8988T (cell line): ENCODE data around the gene CYP19A1.

ENCODE experiments used
- DNase-seq: peaks from one replicate; pipeline ENCODE4 v3.0.0; 2011

The CYP19A1 gene

DNA sequence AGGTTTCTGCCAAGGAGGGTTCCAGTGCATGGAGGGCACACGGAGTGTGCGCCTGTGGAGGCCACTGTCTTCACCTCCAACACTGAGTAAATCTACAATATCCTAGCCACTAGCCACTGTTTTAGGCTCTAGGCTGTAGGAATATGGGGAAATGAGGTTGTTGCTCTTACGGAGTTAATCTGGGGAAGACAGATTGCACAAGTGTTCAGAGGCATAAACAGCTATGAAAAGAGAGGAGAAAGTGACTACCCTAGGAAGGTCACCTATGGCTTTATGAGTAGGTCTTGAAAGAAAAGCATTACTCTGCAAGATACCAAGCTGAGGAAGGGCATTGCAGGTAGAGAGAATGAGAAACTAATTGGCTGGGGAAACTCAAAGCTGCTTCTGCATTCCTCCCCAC lies 85.7 kb downstream of the CYP19A1 start:
- no peak for DNase-seq

DNA sequence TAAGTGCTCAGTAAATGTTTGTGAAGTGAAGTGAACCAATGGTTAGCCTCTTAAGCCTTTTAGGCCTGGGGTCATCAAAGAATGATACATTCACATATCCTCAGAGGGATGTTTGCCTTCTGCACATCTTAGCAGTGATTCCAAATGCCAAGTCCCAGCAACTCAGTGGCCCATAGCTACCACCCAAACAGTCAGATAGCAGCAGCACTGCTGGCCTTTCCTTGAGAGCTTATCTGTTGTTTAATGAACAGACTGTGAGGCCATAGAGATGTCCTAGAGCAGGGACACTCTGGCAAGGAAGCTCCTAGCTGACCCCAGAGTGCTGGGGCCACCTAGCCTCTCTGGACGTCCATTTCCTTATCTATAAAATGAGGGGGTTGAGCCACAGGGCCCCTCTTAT lies 86.8 kb downstream of the CYP19A1 start:
- no peak for DNase-seq

- no peak for DNase-seq
Observed at GRCh38 chr15:51250217-51251011, 88.0 kb downstream of the CYP19A1 start.

- no peak for DNase-seq
Observed at GRCh38 chr15:51245628-51246027, 92.8 kb downstream of the CYP19A1 start.

DNA sequence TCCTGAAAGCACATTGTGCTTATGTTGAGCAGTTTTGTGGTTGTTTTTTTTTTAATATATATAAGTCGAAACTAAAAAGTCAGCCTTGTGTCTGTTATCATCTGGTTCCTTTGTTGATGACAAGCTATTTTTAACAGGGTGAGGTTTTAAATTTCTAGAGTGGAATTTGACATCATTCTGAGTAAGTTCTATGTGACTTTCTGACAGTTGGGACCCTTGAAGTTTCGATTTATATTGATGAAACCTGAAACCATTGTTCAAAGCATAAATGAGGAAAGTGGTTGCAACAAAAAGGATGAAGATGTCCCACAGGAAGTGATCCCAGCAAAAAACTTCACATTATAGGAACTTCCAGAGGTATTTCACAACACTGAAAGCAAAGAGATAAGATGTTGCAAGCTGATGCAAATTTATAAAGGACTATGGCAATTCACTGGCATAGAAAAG lies 94.0 kb downstream of the CYP19A1 start:
- no peak for DNase-seq

DNA sequence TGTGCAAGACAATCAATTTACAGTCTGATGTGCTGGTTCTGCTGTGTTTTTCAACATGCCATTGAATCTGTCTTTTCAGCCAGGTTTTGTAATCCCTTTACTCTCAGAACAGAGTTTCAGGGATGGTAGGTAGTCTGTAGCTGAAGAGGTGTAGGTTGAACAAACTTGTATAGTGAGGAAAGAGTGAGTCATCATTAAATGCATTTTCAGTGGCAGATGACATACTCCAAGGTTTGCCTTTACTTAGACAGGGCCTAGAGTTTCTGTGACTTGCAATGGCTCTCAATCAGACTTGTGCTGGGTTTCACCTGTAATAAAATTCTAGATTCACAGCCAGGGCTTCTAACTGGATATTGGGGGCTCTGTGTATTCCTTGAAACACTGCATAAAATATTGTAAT lies 94.6 kb downstream of the CYP19A1 start:
- DNase-seq: no peak

GRCh38 chr15:51240066-51240465 lies 98.3 kb downstream of the CYP19A1 start:
- no peak for DNase-seq

DNA sequence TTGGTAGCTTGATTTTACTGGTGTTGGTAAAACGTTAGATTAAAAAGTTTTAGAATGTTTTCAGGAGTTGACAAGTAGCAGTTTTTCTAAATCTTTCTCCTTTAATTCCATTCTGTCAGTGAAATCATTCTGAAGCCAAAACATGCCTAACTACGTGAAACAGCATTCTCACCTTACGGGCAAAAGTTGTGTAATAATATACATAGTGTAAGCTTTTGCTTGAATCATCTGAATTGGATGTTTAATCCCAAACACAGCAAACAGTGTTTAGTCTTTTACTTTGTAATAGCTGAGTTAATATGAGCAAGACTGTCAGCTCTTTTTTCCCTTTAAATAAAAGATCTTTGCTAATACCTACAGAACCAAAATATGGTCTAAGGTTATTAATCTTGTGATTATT lies 100.6 kb downstream of the CYP19A1 start:
- DNase-seq: no peak

DNA sequence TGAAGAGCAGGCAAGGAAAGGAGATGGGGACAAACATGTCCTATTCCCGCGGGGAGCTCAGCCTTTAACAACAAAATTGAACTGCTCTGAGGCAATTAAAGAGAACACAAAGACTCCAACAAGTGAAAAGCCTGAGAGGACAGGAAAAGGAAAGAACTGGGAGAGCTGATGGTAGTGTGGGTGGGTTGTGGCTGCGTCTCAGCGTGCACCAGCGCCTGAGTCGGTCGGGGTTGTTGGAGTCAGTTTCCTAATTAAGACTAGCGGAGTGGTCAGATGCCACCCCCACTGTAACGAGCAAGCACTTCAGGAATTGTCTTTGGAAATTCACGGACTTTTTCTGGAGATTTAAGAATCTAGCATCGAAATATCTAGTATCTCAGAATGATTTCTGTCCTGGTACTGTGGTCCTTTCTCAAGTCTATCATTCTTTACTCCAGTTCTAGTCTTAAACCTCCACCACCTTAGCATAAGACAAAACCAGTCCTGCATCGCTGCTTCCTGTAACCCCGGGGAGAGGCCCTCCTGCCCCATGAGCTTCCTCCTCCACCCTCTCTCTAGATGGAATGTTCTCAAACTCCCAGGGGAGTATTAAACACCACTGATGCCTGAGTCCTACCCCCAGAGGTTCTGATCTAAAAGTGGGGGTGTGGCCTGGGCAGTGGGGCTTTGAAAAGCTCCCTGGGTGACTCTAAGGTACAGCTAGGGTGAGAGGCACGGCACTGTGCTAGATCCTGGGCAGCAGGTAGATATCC lies 104.0 kb downstream of the CYP19A1 start:
- no peak for DNase-seq

GRCh38 chr15:51232581-51232980 lies 105.8 kb downstream of the CYP19A1 start:
- DNase-seq: no peak

GRCh38 chr15:51229907-51230330 lies 108.5 kb downstream of the CYP19A1 start:
- DNase-seq: no peak

DNA sequence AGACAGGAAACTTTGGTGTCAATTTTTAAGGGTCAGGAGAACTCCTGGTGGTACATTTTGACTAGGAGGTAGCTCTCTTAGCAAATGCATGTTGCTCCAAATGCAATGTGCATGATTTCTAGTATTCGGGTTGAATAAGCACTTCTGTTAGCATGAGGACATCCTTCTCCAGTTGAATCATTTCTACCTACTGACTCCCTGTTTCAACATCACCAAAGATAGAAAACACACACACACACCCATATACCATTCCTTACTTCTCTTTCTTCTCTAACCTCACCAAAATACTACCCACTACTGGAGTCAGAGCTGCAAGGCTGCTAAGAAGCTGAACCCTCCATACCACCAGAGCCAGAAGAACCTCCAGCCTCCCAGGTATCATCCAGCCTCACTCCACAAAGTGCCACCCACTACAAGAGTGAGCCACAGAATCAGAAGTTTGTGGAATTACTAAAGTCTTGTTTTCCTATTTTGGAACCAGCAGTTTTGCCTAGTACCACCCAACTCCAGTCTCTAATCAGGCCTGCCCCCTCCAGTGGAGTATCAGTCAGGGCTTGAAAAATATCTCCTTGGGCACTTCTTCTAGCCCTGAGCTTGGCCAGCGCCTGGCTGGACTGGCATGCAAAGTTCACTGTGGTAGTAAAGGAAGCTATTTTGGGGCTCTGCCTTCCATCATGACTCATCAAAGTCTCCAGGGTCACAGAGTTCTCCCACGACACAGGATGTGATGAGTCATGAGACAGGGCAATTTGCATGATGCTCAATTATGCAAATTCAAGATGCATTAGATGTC lies 110.3 kb downstream of the CYP19A1 start:
- no peak for DNase-seq

GRCh38 chr15:51226576-51227210 lies 111.7 kb downstream of the CYP19A1 start:
- DNase-seq: no peak

- DNase-seq: no peak
Observed at GRCh38 chr15:51224428-51224827, 114.0 kb downstream of the CYP19A1 start.

GRCh38 chr15:51223771-51224229 lies 114.6 kb downstream of the CYP19A1 start:
- DNase-seq: no peak

DNA sequence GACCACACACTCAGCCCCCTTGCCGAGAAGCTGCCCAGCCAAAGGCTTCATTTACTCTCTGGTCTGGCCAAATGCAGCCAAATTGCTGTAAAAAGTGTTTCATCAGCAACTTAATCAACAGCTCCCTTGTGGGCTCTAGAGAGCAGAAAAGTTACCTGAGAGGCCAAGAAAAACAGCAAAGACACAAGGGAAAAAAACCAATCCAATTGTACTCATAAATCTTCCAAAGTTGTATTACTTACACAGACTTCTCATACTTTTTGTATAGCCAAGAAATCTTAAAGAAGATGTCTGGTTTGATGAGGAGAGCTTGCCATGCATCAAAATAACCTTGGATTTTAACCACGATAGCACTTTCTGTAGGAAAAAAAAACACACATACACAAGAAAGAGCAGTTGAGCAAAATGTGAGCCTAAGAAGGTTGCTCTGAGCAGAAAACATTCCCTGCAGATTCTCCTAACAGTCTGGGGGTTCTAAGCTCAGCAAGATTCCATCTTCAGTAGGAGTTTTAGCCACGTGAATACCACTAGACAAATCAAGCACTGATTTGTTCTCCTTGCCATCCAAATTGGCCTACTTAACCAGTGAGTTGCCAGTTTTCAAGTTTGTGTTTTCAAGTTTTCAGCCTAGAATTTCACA lies 120.0 kb downstream of the CYP19A1 start:
- no peak for DNase-seq

DNA sequence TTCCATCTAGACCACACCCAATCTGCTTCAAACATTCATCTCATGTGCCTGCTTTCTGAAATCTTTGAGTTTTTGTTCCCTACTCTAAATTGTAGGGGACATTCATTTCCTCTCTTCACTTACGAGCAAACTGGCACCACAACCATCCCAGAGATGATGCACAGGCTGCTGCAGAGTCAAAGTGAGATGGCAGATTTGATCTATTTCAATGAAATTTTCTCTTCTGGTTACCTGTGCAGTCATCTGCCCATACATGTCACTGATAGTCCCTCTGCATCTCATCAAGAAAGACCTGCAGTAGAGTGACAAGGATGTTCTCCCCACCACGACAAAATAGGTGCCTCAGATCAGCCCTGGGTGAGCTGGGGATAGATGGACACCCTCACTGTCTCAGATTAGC lies 125.5 kb downstream of the CYP19A1 start:
- no peak for DNase-seq

GRCh38 chr15:51212239-51212638 lies 126.2 kb downstream of the CYP19A1 start:
- no peak for DNase-seq

DNA sequence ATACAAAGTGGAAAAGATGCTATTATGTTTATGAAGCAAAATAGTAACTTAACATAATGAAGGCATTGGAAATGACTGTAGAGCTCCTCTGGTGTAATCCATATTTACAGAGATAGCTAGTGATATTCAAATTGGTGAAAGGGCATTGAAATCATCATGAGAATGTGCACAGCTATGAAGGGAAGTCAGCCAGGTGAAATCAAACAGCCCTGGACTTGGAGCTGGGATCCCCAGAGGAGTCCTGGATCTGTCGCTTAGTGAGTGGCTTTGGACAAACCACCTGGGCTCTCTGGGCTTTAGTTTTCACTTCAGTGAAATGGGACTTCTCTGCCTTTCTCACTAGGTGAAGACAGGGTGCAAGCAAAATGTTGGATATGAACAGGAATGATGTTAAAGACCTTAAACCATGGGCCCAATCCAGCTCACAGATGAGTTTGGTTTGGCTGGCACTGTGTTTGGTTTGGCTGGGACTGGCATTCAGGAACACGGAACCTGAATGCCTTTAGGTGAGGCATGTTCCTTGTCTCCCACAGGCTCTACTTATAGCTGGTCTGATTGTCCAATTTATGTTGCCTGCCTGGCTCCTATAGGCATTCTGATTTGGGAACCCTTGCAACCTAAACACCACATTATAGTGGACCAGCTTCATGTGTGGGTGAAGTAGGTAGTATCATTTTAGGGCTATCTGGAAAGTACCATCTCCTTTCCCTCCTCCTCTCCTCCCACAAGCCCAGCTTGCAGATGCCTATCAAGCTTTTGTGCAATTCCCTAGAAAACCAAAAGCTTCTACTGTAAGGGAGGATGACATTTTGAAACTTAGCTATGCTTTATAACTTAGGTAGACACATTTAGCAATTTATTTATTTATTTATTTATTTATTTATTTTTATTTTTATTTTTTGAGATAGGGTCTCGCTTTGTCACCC lies 133.1 kb downstream of the CYP19A1 start:
- DNase-seq: no peak

DNA sequence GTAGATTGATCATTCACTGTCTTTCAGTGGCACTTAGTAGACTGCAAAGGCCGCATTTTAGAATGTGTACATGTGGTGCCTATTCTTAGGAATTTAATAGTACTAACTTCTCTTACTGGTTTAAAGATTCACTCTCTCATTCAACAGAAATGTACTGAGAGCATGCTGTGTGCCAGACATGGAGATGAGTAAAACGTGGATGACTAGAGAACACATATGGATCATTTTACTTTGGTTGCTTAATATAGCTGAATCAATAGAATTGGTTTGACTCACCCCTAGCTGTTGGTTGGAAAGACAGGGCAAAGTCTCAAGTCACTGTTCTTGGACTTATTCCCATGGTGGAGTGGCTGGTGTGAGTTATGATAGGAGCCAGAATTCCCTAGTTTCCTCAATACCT lies 134.6 kb downstream of the CYP19A1 start:
- DNase-seq: no peak

- no peak for DNase-seq
Observed at GRCh38 chr15:51202783-51203182, 135.6 kb downstream of the CYP19A1 start.
